D721Med (cell line): ENCODE data around the gene ALCAM.

Experiments used
- DNase-seq: peaks from one replicate; pipeline ENCODE4 v3.0.0; 2011; ENCODE audit warnings: low spot score; ENCODE audit not compliant: insufficient read length
- FAIRE-seq: peaks from 2 replicates; lab custom pipeline; 2011; peaks lifted over from hg19 to GRCh38; lab: Jason Lieb, UNC
- CTCF ChIP-seq: IDR thresholded peaks from 2 replicates; pipeline ENCODE4 v1.5.1; 2012; ENCODE audit warnings: mild to moderate bottlenecking, control low read depth; ENCODE audit not compliant: insufficient read depth; ENCODE audit errors: missing control alignments

ALCAM gene

DNA sequence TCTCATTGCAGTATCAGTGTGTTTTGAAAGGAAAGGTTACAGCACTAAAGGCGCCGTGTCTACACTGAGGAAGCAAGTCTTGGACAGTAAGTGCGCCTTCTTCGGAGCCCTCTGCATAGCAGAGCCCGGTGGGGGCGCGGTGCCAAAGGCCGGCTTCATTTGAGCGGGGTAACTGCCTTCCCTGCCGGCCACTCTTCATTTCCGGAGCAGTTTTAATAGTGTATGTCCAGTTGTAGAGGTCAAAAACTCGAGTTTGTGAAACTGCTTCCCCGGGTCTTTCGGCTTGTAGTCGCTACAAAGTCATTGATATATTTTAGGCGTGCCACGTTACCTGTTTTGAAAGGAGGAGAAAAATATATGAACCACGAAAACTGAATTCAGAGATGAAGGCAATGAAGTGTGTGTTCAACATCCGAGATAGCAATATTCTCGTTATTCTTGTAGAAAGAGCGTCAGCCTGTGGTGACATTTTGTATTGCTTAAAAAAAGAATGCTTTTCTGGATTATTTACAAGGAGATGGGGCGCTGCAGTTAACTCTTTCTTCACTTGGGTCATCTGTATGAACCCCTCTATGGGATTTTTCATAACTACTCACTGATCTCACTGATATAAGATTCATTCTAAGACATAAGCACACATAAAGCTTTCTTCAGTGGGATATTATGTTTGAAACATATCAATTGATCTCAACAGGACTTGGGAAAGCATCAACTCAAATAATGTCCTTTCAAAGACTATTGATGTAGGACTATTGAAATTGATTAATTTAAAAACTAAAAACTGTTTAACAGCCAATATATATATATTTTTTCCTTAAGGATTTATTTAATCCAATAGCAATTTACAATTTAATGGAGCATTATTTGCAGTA, 3.0 kb downstream of the ALCAM start:
- no peak for DNase-seq
- TF ChIP-seq CTCF = peak; percentile 84
- FAIRE-seq = no peak

GRCh38 chr3:105373383-105373782, 6.7 kb downstream of the ALCAM start:
- DNase-seq (no peak), FAIRE-seq (no peak)
- TF ChIP-seq CTCF = no peak

- TF ChIP-seq CTCF = no peak
- DNase-seq (no peak), FAIRE-seq (no peak)
These were observed 9.2 kb downstream of the ALCAM start for GRCh38 chr3:105375750-105376511.

- no peak for FAIRE-seq
- DNase-seq = no peak
- no peak for TF ChIP-seq CTCF
These were observed 11.0 kb downstream of the ALCAM start for GRCh38 chr3:105377716-105378115.

- FAIRE-seq (no peak), DNase-seq (no peak)
- no peak for TF ChIP-seq CTCF
These were observed 18.5 kb downstream of the ALCAM start for GRCh38 chr3:105385179-105385578.

- no peak for TF ChIP-seq CTCF
- DNase-seq (no peak), FAIRE-seq (no peak)
These were observed 19.3 kb downstream of the ALCAM start for GRCh38 chr3:105385819-105386508.
